ENCODE measurements around the gene MC4R.

MC4R gene

DNA sequence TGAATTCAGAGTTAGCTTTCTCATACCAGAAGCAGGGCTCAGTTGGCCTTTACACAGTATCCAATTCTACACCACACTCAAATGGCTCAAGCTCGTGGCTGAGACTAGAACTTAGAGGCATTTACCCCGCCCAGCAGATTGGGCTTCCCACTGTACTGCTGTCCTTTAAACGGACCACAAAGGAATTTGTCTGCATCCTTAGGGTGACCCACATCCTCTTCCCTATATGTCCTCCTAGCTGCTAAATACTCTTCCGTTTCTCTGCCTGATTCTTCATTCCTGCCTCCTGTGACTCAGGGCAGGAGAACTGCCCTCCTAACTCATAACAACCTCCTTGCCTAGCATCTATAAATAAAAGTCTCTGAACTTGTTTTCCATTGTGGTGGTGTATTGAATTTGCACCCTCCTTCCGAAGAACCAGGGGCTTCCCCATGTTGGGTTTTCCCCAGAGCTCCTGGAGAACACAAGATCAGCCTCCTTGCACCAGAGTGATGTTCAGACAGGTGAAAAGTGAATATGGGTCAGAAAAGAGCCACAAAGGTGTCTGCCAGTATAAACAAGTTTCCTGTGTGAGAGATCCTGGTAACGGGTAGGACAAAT, 32.0 kb upstream of the MC4R start:
- TF ChIP-seq POLR2AphosphoS5 (IDR thresholded peaks at IDR 0.05; ENCODE audit: low read depth) = no peak
- TF ChIP-seq GABPA (IDR thresholded peaks at IDR 0.05; ENCODE audit: low read depth) = no peak
- TF ChIP-seq SPI1 (IDR thresholded peaks at IDR 0.05; ENCODE audit: borderline replicate concordance, low read depth) = no peak
- TF ChIP-seq, protein P1, sequence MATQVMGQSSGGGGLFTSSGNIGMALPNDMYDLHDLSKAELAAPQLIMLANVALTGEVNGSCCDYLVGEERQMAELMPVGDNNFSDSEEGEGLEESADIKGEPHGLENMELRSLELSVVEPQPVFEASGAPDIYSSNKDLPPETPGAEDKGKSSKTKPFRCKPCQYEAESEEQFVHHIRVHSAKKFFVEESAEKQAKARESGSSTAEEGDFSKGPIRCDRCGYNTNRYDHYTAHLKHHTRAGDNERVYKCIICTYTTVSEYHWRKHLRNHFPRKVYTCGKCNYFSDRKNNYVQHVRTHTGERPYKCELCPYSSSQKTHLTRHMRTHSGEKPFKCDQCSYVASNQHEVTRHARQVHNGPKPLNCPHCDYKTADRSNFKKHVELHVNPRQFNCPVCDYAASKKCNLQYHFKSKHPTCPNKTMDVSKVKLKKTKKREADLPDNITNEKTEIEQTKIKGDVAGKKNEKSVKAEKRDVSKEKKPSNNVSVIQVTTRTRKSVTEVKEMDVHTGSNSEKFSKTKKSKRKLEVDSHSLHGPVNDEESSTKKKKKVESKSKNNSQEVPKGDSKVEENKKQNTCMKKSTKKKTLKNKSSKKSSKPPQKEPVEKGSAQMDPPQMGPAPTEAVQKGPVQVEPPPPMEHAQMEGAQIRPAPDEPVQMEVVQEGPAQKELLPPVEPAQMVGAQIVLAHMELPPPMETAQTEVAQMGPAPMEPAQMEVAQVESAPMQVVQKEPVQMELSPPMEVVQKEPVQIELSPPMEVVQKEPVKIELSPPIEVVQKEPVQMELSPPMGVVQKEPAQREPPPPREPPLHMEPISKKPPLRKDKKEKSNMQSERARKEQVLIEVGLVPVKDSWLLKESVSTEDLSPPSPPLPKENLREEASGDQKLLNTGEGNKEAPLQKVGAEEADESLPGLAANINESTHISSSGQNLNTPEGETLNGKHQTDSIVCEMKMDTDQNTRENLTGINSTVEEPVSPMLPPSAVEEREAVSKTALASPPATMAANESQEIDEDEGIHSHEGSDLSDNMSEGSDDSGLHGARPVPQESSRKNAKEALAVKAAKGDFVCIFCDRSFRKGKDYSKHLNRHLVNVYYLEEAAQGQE (IDR thresholded peaks at IDR 0.05; ENCODE audit: insufficient replicate concordance, low read depth) = no peak
- TF ChIP-seq, protein P2, sequence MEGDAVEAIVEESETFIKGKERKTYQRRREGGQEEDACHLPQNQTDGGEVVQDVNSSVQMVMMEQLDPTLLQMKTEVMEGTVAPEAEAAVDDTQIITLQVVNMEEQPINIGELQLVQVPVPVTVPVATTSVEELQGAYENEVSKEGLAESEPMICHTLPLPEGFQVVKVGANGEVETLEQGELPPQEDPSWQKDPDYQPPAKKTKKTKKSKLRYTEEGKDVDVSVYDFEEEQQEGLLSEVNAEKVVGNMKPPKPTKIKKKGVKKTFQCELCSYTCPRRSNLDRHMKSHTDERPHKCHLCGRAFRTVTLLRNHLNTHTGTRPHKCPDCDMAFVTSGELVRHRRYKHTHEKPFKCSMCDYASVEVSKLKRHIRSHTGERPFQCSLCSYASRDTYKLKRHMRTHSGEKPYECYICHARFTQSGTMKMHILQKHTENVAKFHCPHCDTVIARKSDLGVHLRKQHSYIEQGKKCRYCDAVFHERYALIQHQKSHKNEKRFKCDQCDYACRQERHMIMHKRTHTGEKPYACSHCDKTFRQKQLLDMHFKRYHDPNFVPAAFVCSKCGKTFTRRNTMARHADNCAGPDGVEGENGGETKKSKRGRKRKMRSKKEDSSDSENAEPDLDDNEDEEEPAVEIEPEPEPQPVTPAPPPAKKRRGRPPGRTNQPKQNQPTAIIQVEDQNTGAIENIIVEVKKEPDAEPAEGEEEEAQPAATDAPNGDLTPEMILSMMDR (IDR thresholded peaks at IDR 0.05; ENCODE audit: insufficient read depth, low read length) = no peak
- no peak overlapping the region for H3K27ac ChIP-seq (replicated peaks)
- no peak for DNase-seq (ENCODE audit: low read depth in 1 of 2, low spot score in 1 of 2)
- no peak overlapping the region for H3K4me3 ChIP-seq (replicated peaks; ENCODE audit: insufficient read depth, low read length)
- no peaks in the 10 kb centered on the region for H3K27me3 ChIP-seq (ENCODE audit: insufficient read depth, poor library complexity, severe bottlenecking)

DNA sequence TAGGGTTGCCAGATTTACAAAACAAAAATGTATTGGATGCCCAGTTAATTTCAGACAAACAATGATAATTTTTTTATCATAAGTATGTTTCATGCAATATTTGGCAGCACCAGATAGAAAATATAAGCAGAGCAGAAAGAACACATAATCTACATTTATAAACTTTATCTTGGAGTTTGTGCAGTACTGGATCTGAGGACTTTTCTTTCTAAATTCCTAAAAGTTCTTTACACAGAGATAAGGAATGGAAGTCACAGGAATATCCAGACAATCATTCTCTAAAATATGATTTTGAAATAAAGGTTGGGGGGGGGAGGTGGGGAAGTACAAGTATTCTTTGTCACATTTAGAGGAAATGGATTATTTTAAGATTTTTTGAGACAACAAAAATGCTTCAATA, 28.8 kb upstream of the MC4R start:
- no peak for DNase-seq (ENCODE audit: low read depth in 1 of 2, low spot score in 1 of 2)
- no peak for TF ChIP-seq GABPA (IDR thresholded peaks at IDR 0.05; ENCODE audit: low read depth)
- Histone ChIP-seq H3K27me3 (ENCODE audit: insufficient read depth, poor library complexity, severe bottlenecking) (no peaks in the 10 kb centered on the region), H3K27ac (replicated peaks) (no peak overlapping the region), H3K4me3 (replicated peaks; ENCODE audit: insufficient read depth, low read length) (no peak overlapping the region)

- TF ChIP-seq SPI1 (IDR thresholded peaks at IDR 0.05; ENCODE audit: borderline replicate concordance, low read depth) = no peak
- TF ChIP-seq POLR2AphosphoS5 (IDR thresholded peaks at IDR 0.05; ENCODE audit: low read depth) = no peak
- TF ChIP-seq, protein P1 (IDR thresholded peaks at IDR 0.05; ENCODE audit: insufficient replicate concordance, low read depth) = no peak
- TF ChIP-seq, protein P2 (IDR thresholded peaks at IDR 0.05; ENCODE audit: insufficient read depth, low read length) = no peak
- TF ChIP-seq GABPA (IDR thresholded peaks at IDR 0.05; ENCODE audit: low read depth) = no peak
- DNase-seq (ENCODE audit: low read depth in 1 of 2, low spot score in 1 of 2) = no peak
- Histone ChIP-seq H3K4me3 (replicated peaks; ENCODE audit: insufficient read depth, low read length) (no peak overlapping the region), H3K27ac (replicated peaks) (no peak overlapping the region), H3K27me3 (ENCODE audit: insufficient read depth, poor library complexity, severe bottlenecking) (no peaks in the 10 kb centered on the region)
Observed at GRCh38 chr18:60391571-60392226, 19.1 kb upstream of the MC4R start.

DNA sequence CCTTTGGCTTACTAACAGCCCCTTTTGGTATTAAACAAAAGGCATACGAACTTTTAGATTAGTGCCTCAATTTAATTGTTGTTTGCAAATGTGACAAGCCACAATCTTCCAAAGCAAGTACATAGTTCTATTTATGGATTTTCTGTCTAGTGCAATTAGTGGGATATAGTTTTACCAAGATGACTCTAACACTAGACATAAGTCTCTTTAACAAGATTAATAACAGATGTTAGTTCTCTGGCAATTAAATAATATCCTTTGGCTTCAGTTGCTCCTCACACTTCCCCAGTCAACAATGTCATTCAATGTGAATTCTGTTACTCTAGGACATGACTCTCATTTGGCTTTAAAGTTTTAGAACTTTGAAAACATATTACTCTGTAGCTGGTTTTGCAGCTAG, 16.7 kb upstream of the MC4R start:
- no peak for DNase-seq (ENCODE audit: low read depth in 1 of 2, low spot score in 1 of 2)
- no peak for TF ChIP-seq POLR2AphosphoS5 (IDR thresholded peaks at IDR 0.05; ENCODE audit: low read depth)
- no peak for TF ChIP-seq SPI1 (IDR thresholded peaks at IDR 0.05; ENCODE audit: borderline replicate concordance, low read depth)
- no peak for TF ChIP-seq GABPA (IDR thresholded peaks at IDR 0.05; ENCODE audit: low read depth)
- Histone ChIP-seq H3K4me3 (replicated peaks; ENCODE audit: insufficient read depth, low read length) (no peak overlapping the region), H3K27ac (replicated peaks) (no peak overlapping the region), H3K27me3 (ENCODE audit: insufficient read depth, poor library complexity, severe bottlenecking) (no peaks in the 10 kb centered on the region)
